ENCODE data around the gene PIK3R1. TPM values are rescaled to one million over a fixed set of nuclear protein-coding genes. Genes with fewer than 3 reads are reported as not detected.
"Not testable (repeated sequence)": the region's sequence is repeated elsewhere in the genome, so short reads cannot be mapped to it uniquely, and the experiment has no call there.

The PIK3R1 gene
- total and polyA plus RNA-seq, 10 of the 15 experiments (the other 5 are each of a cell fraction or from before 2014, with no cell fraction given), result 7.8 to 38.4 (median 15.7) TPM

- TF ChIP-seq, protein P1, sequence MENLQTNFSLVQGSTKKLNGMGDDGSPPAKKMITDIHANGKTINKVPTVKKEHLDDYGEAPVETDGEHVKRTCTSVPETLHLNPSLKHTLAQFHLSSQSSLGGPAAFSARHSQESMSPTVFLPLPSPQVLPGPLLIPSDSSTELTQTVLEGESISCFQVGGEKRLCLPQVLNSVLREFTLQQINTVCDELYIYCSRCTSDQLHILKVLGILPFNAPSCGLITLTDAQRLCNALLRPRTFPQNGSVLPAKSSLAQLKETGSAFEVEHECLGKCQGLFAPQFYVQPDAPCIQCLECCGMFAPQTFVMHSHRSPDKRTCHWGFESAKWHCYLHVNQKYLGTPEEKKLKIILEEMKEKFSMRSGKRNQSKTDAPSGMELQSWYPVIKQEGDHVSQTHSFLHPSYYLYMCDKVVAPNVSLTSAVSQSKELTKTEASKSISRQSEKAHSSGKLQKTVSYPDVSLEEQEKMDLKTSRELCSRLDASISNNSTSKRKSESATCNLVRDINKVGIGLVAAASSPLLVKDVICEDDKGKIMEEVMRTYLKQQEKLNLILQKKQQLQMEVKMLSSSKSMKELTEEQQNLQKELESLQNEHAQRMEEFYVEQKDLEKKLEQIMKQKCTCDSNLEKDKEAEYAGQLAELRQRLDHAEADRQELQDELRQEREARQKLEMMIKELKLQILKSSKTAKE (IDR thresholded peaks at IDR 0.05; ENCODE audit: low read depth, poor library complexity, severe bottlenecking), result no peak
- no peak for TF ChIP-seq HDAC2 (IDR thresholded peaks at IDR 0.05)
- TF ChIP-seq CTCF (IDR thresholded peaks at IDR 0.05 in 2 of 3, conservative IDR thresholded peaks at IDR 0.05 in 1 of 3; ENCODE audit: control insufficient read depth in 2 of 3, extremely low read depth in 1 of 3, insufficient read depth in 1 of 3, low read depth in 3 of 3, low read length in 3 of 3), result no peak
- TF ChIP-seq IKZF1 (conservative IDR thresholded peaks at IDR 0.05), result no peak
Observed at GRCh38 chr5:68233075-68233474, 17.5 kb downstream of the PIK3R1 start (continued).

- ChIA-PET CTCF (interaction anchor here (1.6 kb wide), 1 partner anchor 17 kb away, joined by 3 read pairs; no protein-coding TSS in a partner anchor), SMC1A (ENCODE audit: uncharacterized antibody, unreplicated experiment) (interaction anchor here (1.4 kb wide), 1 partner anchor 11 kb away, joined by 4 read pairs; no protein-coding TSS in a partner anchor)
Observed at GRCh38 chr5:68235229-68235628, 19.7 kb downstream of the PIK3R1 start.

More at GRCh38 chr5:68235229-68235628, 19.7 kb downstream of the PIK3R1 start:
- peaks cover 32% of the 10 kb centered on the region for H3K79me2 ChIP-seq (ENCODE audit: control insufficient read depth, insufficient read depth, low read length)
- H3K4me3 ChIP-seq; H3K9me3 ChIP-seq (replicated peaks; ENCODE audit: control insufficient read depth, insufficient read depth, low read length); BruUV-seq (replicated peaks); H3K4me2 ChIP-seq (ENCODE audit: control insufficient read depth, insufficient read depth); in situ Hi-C loops (cut with MboI); H3K27ac ChIP-seq (ENCODE audit: control insufficient read depth, insufficient read depth); ATAC-seq; POLR2A ChIA-PET; H3K36me3 ChIP-seq (ENCODE audit: control insufficient read depth in 2 of 2, insufficient read depth in 2 of 2, low read length in 1 of 2); H2AFZ ChIP-seq (ENCODE audit: control insufficient read depth, low read depth, low read length); H3K27me3 ChIP-seq (replicated peaks in 1 of 2; ENCODE audit: control insufficient read depth in 2 of 2, insufficient read depth in 2 of 2, low read length in 1 of 2); H4K20me1 ChIP-seq (ENCODE audit: control insufficient read depth, insufficient read depth); intact Hi-C loops (cut with micrococcal nuclease; ENCODE audit: unreplicated experiment); RAD21 ChIA-PET (ENCODE audit: unreplicated experiment); H3K9ac ChIP-seq (ENCODE audit: control insufficient read depth, insufficient read depth, low read length); DNase-seq (ENCODE audit: low read depth, low spot score); FAIRE-seq: not testable (repeated sequence)
- peaks cover 12% of the 10 kb centered on the region for H3K4me1 ChIP-seq (ENCODE audit: control insufficient read depth, insufficient read depth, low read length)
- 98% methylated on average over 2 of the region's 2 CpGs for WGBS (ENCODE audit: insufficient coverage, insufficient replicate concordance, low lambda C conversion rate, missing lambda C conversion rate)

Data from GM12878 (cell line).